ENCODE measurements around the gene CNIH4. TPM values are rescaled to one million over a fixed set of nuclear protein-coding genes. Genes with fewer than 3 reads are reported as not detected.

CNIH4 gene
- total and polyA plus RNA-seq, 10 of the 15 experiments (the other 5 are each of a cell fraction or from before 2014, with no cell fraction given), result 23.2 to 173 (median 51.4) TPM

GRCh38 chr1:224387943-224388342, 31.3 kb downstream of the CNIH4 start:
- no TSS peak for BruUV-seq (replicated peaks)
- no peak for ATAC-seq
- H4K20me1 ChIP-seq (ENCODE audit: control insufficient read depth, insufficient read depth), result no peaks in the 10 kb centered on the region
- no peaks in the 10 kb centered on the region for H3K4me1 ChIP-seq (ENCODE audit: control insufficient read depth, insufficient read depth, low read length)
- no peak overlapping the region for H3K27ac ChIP-seq (ENCODE audit: control insufficient read depth, insufficient read depth)
- H2AFZ ChIP-seq (ENCODE audit: control insufficient read depth, low read depth, low read length), result no peak overlapping the region
- H3K4me2 ChIP-seq (ENCODE audit: control insufficient read depth, insufficient read depth), result no peak overlapping the region
- no peaks in the 10 kb centered on the region for H3K27me3 ChIP-seq (replicated peaks in 1 of 2; ENCODE audit: control insufficient read depth in 2 of 2, insufficient read depth in 2 of 2, low read length in 1 of 2)
- no peak for TF ChIP-seq RFX5 (IDR thresholded peaks at IDR 0.05; ENCODE audit: low read depth, low read length)
- TF ChIP-seq KLF5 (IDR thresholded peaks at IDR 0.05; ENCODE audit: partially characterized antibody), result no peak
- no peak for TF ChIP-seq PBX3 (IDR thresholded peaks at IDR 0.05; ENCODE audit: insufficient replicate concordance, low read depth, low read length)
- TF ChIP-seq E2F4 (IDR thresholded peaks at IDR 0.05; ENCODE audit: low read depth, low read length), result no peak
- no peak for TF ChIP-seq SMC3 (IDR thresholded peaks at IDR 0.05; ENCODE audit: borderline replicate concordance, low read length)
- no peak for TF ChIP-seq GABPA (IDR thresholded peaks at IDR 0.05; ENCODE audit: low read depth)
- TF ChIP-seq RBBP5 (conservative IDR thresholded peaks at IDR 0.05), result no peak
- TF ChIP-seq FOS (IDR thresholded peaks at IDR 0.05; ENCODE audit: borderline replicate concordance, extremely low read depth, insufficient read length), result no peak
- no peak for TF ChIP-seq YY1 (IDR thresholded peaks at IDR 0.05; ENCODE audit: low read depth, low read length)
- TF ChIP-seq CBX5 (IDR thresholded peaks at IDR 0.05; ENCODE audit: low read depth), result no peak
- TF ChIP-seq MEF2B (IDR thresholded peaks at IDR 0.05; ENCODE audit: partially characterized antibody, poor library complexity, severe bottlenecking), result no peak
- no peak for TF ChIP-seq MTA3 (IDR thresholded peaks at IDR 0.05; ENCODE audit: borderline replicate concordance, low read length)
- no peak for TF ChIP-seq BHLHE40 (IDR thresholded peaks at IDR 0.05; ENCODE audit: borderline replicate concordance in 1 of 2, low read depth in 2 of 2, low read length in 1 of 2)
- no peak for TF ChIP-seq POU2F2 (IDR thresholded peaks at IDR 0.05; ENCODE audit: borderline replicate concordance, low read depth, low read length)
- TF ChIP-seq SIX5 (IDR thresholded peaks at IDR 0.05; ENCODE audit: low read depth, low read length, severe bottlenecking), result no peak
- no peak for TF ChIP-seq TCF7 (IDR thresholded peaks at IDR 0.05; ENCODE audit: borderline replicate concordance)
- peaks cover 0 to 24% of the 10 kb centered on the region in 2 experiments; a peak in 3 of 4 replicates for H3K36me3 ChIP-seq (ENCODE audit: control insufficient read depth in 2 of 2, insufficient read depth in 2 of 2, low read length in 1 of 2)
- no peak overlapping the region for H3K4me3 ChIP-seq
- ChIA-PET CTCF (interaction anchor here (0.7 to 2.5 kb wide), 3 partner anchors 9 to 70 kb away, joined by 3 to 6 read pairs (median 3); no protein-coding TSS in a partner anchor), RAD21 (ENCODE audit: unreplicated experiment) (interaction anchor here (1.0 kb wide), 1 partner anchor 54 kb away, joined by 4 read pairs; no protein-coding TSS in a partner anchor), SMC1A (ENCODE audit: uncharacterized antibody, unreplicated experiment) (interaction anchor here (0.9 to 2.3 kb wide), 5 partner anchors 8 to 110 kb away, joined by 3 to 10 read pairs (median 5); no protein-coding TSS in a partner anchor), POLR2A (no interaction called here)
- no peak overlapping the region for H3K9ac ChIP-seq (ENCODE audit: control insufficient read depth, insufficient read depth, low read length)
- no peaks in the 10 kb centered on the region for H3K79me2 ChIP-seq (ENCODE audit: control insufficient read depth, insufficient read depth, low read length)
- in situ Hi-C loops (cut with MboI), result no loop called here
- FAIRE-seq, result no peak
- WGBS (ENCODE audit: insufficient coverage, insufficient replicate concordance, low lambda C conversion rate, missing lambda C conversion rate), result 100% methylated on average over 2 of the region's 2 CpGs
- intact Hi-C loops (cut with micrococcal nuclease; ENCODE audit: unreplicated experiment), result loop anchor here (5.0 kb wide), 1 partner anchor 39 kb away; no protein-coding TSS in a partner anchor
- no peak for DNase-seq (ENCODE audit: low read depth, low spot score)
- H3K9me3 ChIP-seq (replicated peaks; ENCODE audit: control insufficient read depth, insufficient read depth, low read length), result no peaks in the 10 kb centered on the region
